Cardiac fibroblast (primary cell): ENCODE measurements around the gene ATG10.
A peak's percentile ranks its signal among the peaks of the same experiment; 100 is the strongest.
"Not testable (repeated sequence)": the region's sequence is repeated elsewhere in the genome, so short reads cannot be mapped to it uniquely, and the experiment has no call there.

Experiments used
- DNase-seq, 2 donors: peaks; one replicate each; pipeline versions ENCODE4 v3.0.0 to v3.0.0-alpha.2; 2010; ENCODE audit warnings: low read depth in 2 of 2
- H3K4me3 ChIP-seq, 2 donors: replicated peaks in 1 of 2; 1 replicate in 1 of 2; 2 replicates in 1 of 2; pipeline ENCODE4 v1.5.1; 2011; ENCODE audit warnings: low read depth in 2 of 2, low read length in 2 of 2, mild to moderate bottlenecking in 2 of 2, moderate library complexity in 1 of 2
- TF ChIP-seq, protein P1 (sequence below): IDR thresholded peaks from one replicate; pipeline ENCODE4 v1.5.1; 2011; ENCODE audit warnings: low read depth, mild to moderate bottlenecking, low read length, inconsistent platforms

ATG10 gene

DNA sequence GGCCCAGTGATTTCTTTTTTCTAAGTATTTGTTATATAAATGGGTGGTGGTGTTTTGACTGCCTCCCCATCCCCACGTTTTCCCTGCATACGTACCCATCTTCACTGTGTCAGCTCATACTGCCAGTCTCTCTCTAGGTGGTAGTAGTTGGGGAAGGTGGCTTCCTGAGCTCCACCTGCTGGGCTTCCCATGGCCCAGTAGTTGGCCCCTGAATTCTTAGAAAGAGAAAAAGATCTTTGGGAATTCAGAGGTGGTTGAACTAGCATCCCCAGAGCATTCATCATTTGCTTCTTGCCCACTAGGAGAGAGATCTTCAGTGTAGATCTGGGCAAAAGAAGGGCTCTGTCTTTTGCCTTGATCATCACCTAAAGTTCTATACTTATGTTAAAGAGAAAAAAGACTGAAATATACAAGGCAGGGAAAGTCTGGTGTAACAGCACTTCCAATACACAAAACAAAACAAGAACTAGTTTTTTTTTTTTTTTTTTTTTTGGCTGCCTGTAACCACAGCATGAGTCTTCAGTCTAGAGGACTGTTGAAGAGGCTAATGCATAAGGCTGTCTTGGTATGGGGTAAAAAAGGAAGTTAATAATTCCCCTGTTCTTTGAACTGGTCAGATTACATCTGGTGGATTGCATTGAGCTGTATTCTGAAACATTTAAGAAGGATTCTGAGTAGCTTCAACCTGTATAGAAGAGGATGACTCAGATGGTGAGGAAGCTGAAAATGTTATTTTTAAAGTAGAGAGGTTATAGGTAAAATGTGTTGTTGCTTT lies 128.7 kb downstream of the ATG10 start:
- H3K4me3 ChIP-seq: no peak overlapping the region
- TF ChIP-seq, protein P1, sequence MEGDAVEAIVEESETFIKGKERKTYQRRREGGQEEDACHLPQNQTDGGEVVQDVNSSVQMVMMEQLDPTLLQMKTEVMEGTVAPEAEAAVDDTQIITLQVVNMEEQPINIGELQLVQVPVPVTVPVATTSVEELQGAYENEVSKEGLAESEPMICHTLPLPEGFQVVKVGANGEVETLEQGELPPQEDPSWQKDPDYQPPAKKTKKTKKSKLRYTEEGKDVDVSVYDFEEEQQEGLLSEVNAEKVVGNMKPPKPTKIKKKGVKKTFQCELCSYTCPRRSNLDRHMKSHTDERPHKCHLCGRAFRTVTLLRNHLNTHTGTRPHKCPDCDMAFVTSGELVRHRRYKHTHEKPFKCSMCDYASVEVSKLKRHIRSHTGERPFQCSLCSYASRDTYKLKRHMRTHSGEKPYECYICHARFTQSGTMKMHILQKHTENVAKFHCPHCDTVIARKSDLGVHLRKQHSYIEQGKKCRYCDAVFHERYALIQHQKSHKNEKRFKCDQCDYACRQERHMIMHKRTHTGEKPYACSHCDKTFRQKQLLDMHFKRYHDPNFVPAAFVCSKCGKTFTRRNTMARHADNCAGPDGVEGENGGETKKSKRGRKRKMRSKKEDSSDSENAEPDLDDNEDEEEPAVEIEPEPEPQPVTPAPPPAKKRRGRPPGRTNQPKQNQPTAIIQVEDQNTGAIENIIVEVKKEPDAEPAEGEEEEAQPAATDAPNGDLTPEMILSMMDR: no peak
- DNase-seq: peak in 1 of 2 donors; percentile 34

DNA sequence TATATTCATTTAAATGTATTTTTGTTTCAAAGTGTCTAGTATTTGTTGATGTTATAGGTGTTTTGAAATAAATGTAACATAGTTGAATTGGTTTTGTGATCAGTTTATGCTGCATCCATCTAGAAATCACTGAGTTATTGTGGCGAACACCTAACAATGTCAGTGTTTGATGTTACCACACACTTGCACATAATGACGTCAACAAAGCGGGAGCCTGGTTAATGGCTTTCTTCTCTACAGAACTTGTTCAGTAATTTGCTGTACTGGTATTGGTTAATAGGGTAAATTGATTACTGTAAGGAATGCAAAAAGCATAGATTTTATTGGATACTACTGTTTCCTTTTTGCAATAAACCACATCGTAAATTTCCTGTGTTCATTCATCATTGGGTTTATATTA lies 133.0 kb downstream of the ATG10 start:
- DNase-seq: no peak
- no peak overlapping the region for H3K4me3 ChIP-seq
- TF ChIP-seq, protein P1: no peak

- peak in 1 of 2 donors; percentile 29 for DNase-seq
- TF ChIP-seq, protein P1: no peak
- no peak overlapping the region for H3K4me3 ChIP-seq
Observed at GRCh38 chr5:82105457-82105856, 133.6 kb downstream of the ATG10 start.

DNA sequence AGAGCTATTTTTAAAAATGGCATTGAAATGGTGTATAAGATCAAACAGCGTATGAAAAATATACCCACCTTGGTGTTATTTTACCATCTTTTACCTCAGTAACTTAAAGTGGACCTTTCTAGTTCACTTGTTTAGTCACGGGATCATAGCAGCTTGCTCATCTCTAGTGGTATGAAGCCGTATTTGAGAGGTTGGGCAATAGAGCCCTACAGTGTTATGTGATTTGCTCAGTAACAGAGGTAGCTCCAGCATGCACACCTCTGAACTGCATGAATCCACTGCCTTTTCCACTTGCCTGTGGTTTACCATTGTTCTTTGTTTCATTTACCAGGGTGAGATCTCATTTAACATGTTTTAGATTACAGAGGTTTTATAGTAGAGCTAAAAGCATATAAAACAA lies 134.4 kb downstream of the ATG10 start:
- no peak overlapping the region for H3K4me3 ChIP-seq
- TF ChIP-seq, protein P1: no peak
- DNase-seq: peak in 1 of 2 donors; percentile 19

GRCh38 chr5:82106756-82107155 lies 134.9 kb downstream of the ATG10 start:
- no peak overlapping the region for H3K4me3 ChIP-seq
- peak in 1 of 2 donors; percentile 10 for DNase-seq
- TF ChIP-seq, protein P1: no peak

- DNase-seq: peak; percentile 64 to 68
- TF ChIP-seq, protein P1: peak; percentile 49
- no peak overlapping the region for H3K4me3 ChIP-seq
Observed at GRCh38 chr5:82107267-82107666, 135.4 kb downstream of the ATG10 start.

DNA sequence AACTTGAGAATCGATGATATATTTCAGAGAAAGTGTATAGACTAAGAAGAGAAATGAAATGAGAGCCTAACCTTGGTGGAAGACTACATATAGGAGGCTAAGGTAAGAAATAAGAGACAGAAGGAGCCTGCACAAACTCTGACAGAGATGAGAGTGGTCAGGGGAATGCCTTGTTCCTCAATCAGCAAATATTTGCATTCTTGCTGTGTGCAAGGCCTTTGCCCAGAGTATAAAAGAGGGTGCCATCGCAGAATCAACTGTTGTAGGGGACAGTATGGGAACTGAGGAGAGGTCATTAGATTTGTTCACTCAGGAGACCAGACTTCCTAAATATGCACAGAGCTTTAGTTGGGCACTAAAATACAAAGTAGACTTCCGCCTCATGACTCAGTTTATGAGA lies 137.2 kb downstream of the ATG10 start:
- no peak overlapping the region for H3K4me3 ChIP-seq
- DNase-seq: no peak
- TF ChIP-seq, protein P1: no peak

DNA sequence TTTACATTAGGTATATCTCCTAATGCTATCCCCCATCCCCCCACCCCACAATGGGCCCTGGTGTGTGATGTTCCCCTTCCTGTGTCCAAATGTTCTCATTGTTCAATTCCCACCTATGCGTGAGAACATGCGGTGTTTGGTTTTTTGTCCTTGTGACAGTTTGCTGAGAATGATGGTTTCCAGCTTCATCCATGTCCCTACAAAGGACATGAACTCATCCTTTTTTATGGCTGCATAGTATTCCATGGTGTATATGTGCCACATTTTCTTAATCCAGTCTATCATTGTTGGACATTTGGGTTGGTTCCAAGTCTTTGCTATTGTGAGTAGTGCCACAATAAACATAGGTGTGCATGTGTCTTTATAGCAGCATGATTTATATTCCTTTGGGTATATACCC lies 138.1 kb downstream of the ATG10 start:
- DNase-seq, H3K4me3 ChIP-seq: not testable (repeated sequence)
